ENCODE data around the gene RSU1. TPM values are rescaled to one million over a fixed set of nuclear protein-coding genes. Genes with fewer than 3 reads are reported as not detected.

Gene RSU1
- total RNA-seq, 1 experiment from 2014 or later = 29.5 TPM

DNA sequence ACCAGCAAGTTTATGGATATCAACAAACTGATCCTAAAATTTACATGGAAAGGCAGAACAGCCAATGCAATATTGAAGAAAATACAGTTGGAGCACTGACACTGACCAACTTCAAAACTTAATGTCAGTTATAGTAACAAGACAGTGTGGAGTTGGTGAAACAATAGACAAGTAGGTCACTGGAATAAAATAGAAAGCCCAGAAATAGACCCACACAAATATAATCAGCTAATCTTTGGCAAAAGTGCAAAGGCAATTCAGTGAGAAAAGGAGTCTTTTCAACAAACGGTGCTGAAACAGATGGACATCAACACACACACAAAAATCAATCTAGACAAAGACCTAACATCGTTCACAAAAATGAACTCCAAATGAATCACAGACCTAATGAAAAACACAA lies 13.8 kb downstream of the RSU1 start:
- H3K27me3 ChIP-seq (ENCODE audit: insufficient read depth, low read length) = no peaks in the 10 kb centered on the region
- ChIA-PET POLR2A (no interaction called here), RAD21 (ENCODE audit: low non-redundant PET in 1 of 2, low total read pairs in 2 of 2, uncharacterized antibody in 2 of 2, unreplicated experiment in 2 of 2) (no interaction called here), CTCF (interaction anchor here (1.8 kb wide), 1 partner anchor 10 kb away, joined by 5 read pairs; no protein-coding TSS in a partner anchor)
- no peak overlapping the region for H3K9ac ChIP-seq (ENCODE audit: low read length)
- no peak overlapping the region for H3K4me3 ChIP-seq (replicated peaks in 1 of 2; ENCODE audit: low read depth in 1 of 2, low read length in 2 of 2)
- TF ChIP-seq, protein P1, sequence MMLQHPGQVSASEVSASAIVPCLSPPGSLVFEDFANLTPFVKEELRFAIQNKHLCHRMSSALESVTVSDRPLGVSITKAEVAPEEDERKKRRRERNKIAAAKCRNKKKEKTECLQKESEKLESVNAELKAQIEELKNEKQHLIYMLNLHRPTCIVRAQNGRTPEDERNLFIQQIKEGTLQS (IDR thresholded peaks at IDR 0.05) = no peak
- H3K79me2 ChIP-seq (ENCODE audit: insufficient read depth, low read length) = peaks cover 9% of the 10 kb centered on the region; the same call in 1 of the 2 replicates
- no peaks in the 10 kb centered on the region for H3K36me3 ChIP-seq (ENCODE audit: control insufficient read depth in 1 of 2, insufficient read depth in 2 of 2, low read length in 2 of 2)
- H4K20me1 ChIP-seq (ENCODE audit: insufficient read depth) = no peaks in the 10 kb centered on the region
- H3K27ac ChIP-seq (ENCODE audit: low read depth, low read length) = no peak overlapping the region
- no peaks in the 10 kb centered on the region for H3K4me1 ChIP-seq (ENCODE audit: control insufficient read depth in 1 of 2, insufficient read depth in 2 of 2, low read length in 2 of 2)
- no TSS peak for BruUV-seq (replicated peaks)
- DNase-seq (ENCODE audit: low read depth, low spot score) = no peak
- no peak for ATAC-seq
- no peak overlapping the region for H2AFZ ChIP-seq (ENCODE audit: low read depth, low read length, poor library complexity, severe bottlenecking)
- no peaks in the 10 kb centered on the region for H3K9me2 ChIP-seq (ENCODE audit: insufficient read depth)
- no peaks in the 10 kb centered on the region for H3K9me3 ChIP-seq (ENCODE audit: control insufficient read depth in 1 of 2, insufficient read depth in 1 of 2, low read depth in 1 of 2, low read length in 2 of 2)
- intact Hi-C loops (cut with micrococcal nuclease) = loop anchor here (10.0 kb wide), 1 partner anchor 899 kb away; no protein-coding TSS in a partner anchor
- H3K4me2 ChIP-seq (ENCODE audit: low read length) = no peak overlapping the region

DNA sequence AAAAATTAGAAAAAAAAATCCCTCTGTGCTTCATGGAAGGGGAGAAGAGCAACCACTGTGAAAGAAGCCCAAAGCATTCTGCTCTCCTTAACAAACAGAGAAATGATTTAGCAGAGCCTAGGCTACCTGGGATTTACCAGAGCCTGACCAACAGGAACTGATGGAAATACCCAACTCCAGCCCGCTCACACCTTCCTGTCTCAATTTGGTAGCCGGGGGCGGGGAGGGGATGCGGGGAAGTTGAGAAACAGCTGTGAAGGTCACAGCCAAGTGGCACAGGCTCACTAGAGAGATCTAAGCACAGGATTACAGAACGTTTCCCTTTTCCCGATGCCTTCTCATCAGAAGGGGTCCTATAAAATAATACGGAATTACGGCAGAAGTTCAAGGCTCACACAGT lies 17.6 kb downstream of the RSU1 start:
- TF ChIP-seq RAD21 (IDR thresholded peaks at IDR 0.05; ENCODE audit: low read depth) (no peak), EZH2 (IDR thresholded peaks at IDR 0.05) (no peak), EZH2phosphoT487 (IDR thresholded peaks at IDR 0.05; ENCODE audit: borderline replicate concordance) (no peak), POLR2A (IDR thresholded peaks at IDR 0.05; ENCODE audit: borderline replicate concordance, extremely low read depth, insufficient read depth, insufficient read length) (no peak), ZNF274 (IDR thresholded peaks at IDR 0.05; ENCODE audit: low read depth, low read length) (no peak), FOSL1 (IDR thresholded peaks at IDR 0.05; ENCODE audit: low read depth) (no peak), ELF1 (IDR thresholded peaks at IDR 0.05; ENCODE audit: borderline replicate concordance, low read depth) (no peak), CEBPB (IDR thresholded peaks at IDR 0.05; ENCODE audit: low read depth) (no peak)
- TF ChIP-seq, protein P1 (IDR thresholded peaks at IDR 0.05) = no peak
- Histone ChIP-seq H3K9me3 (ENCODE audit: control insufficient read depth in 1 of 2, insufficient read depth in 1 of 2, low read depth in 1 of 2, low read length in 2 of 2) (no peaks in the 10 kb centered on the region), H3K4me1 (ENCODE audit: control insufficient read depth in 1 of 2, insufficient read depth in 2 of 2, low read length in 2 of 2) (no peaks in the 10 kb centered on the region), H3K27me3 (ENCODE audit: insufficient read depth, low read length) (no peaks in the 10 kb centered on the region), H3K9me2 (ENCODE audit: insufficient read depth) (no peaks in the 10 kb centered on the region), H2AFZ (ENCODE audit: low read depth, low read length, poor library complexity, severe bottlenecking) (no peak overlapping the region), H3K4me3 (replicated peaks in 1 of 2; ENCODE audit: low read depth in 1 of 2, low read length in 2 of 2) (no peak overlapping the region), H3K4me2 (ENCODE audit: low read length) (no peak overlapping the region), H3K9ac (ENCODE audit: low read length) (no peak overlapping the region), H3K79me2 (ENCODE audit: insufficient read depth, low read length) (peaks cover 15% of the 10 kb centered on the region), H3K36me3 (ENCODE audit: control insufficient read depth in 1 of 2, insufficient read depth in 2 of 2, low read length in 2 of 2) (no peaks in the 10 kb centered on the region), H4K20me1 (ENCODE audit: insufficient read depth) (no peaks in the 10 kb centered on the region), H3K27ac (ENCODE audit: low read depth, low read length) (no peak overlapping the region)
- no TSS peak for BruUV-seq (replicated peaks)
- intact Hi-C loops (cut with micrococcal nuclease) = loop anchor here (10.0 kb wide), 1 partner anchor 895 kb away; no protein-coding TSS in a partner anchor
- POLR2A ChIA-PET = no interaction called here
- RAD21 ChIA-PET (ENCODE audit: low non-redundant PET in 1 of 2, low total read pairs in 2 of 2, uncharacterized antibody in 2 of 2, unreplicated experiment in 2 of 2) = no interaction called here
- ATAC-seq = no peak
- CTCF ChIA-PET = no interaction called here
- no peak for DNase-seq (ENCODE audit: low read depth, low spot score)
